Measurements from ENCODE around the gene GCGR. TPM values are rescaled to one million over a fixed set of nuclear protein-coding genes. Genes with fewer than 3 reads are reported as not detected.

The GCGR gene
- total RNA-seq, 1 donor from 2014 or later = not detected

DNA sequence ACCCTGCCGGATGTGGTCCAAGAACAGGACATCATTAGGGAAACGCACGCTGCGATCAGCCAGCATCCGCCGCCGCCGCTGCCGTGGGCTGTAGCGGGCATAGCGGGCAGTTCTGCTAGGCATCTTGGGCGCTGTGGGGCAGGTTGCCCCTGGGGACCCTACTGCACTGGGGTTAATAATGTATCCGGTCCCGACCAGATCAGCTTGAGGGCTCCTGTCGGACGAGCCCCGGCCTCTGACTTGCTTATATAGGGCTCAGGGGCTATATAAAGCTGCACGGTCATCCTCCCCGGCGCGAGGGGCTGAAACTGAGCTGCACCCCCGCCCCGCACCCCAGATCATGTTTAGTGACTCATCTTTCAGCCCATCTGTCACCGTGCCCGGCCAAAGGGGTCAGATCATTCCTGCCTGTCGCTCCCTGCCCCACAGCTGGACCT, 30.9 kb downstream of the GCGR start, which contains the start of gene PPP1R27:
Gene PPP1R27 (minus strand): TSS at position 220 of the 437 bp plus-strand sequence. CDS start 97 bp downstream, at position 123.
- peaks cover 12% of the 10 kb centered on the region for H3K4me1 ChIP-seq
- peak within 1 kb of the TSS; percentile 69 for H3K4me3 ChIP-seq
- H3K36me3 ChIP-seq = no peaks in the 10 kb centered on the region
- H3K4me3 Mint-ChIP-seq = peak within 1 kb of the TSS; percentile 94
- peaks cover 16% of the 10 kb centered on the region for H3F3A ChIP-seq (ENCODE audit: low read depth)
- H3K27ac Mint-ChIP-seq = peak within 1 kb of the TSS; percentile 50
- H3K4me2 ChIP-seq = peak within 1 kb of the TSS; percentile 93
- no peaks in the 10 kb centered on the region for H3K27me3 ChIP-seq
- H3K27me3 Mint-ChIP-seq (ENCODE audit: insufficient read depth, low read depth) = peaks cover 4% of the 10 kb centered on the region
- peak within 1 kb of the TSS; percentile 84 for H3K9ac ChIP-seq
- no peaks in the 10 kb centered on the region for H3K9me3 ChIP-seq (ENCODE audit: low read depth)
- H3K4me1 Mint-ChIP-seq = peaks cover 13% of the 10 kb centered on the region
- no peak for DNase-seq (ENCODE audit: low spot score)
- H3K27ac ChIP-seq = peak within 1 kb of the TSS; percentile 73
- no peaks in the 10 kb centered on the region for H3K36me3 Mint-ChIP-seq
- peaks cover 13% of the 10 kb centered on the region for H4K20me1 ChIP-seq (ENCODE audit: low read depth)
- peaks cover 48% of the 10 kb centered on the region for H3K79me2 ChIP-seq (ENCODE audit: low read depth)
- TF ChIP-seq, protein P1, sequence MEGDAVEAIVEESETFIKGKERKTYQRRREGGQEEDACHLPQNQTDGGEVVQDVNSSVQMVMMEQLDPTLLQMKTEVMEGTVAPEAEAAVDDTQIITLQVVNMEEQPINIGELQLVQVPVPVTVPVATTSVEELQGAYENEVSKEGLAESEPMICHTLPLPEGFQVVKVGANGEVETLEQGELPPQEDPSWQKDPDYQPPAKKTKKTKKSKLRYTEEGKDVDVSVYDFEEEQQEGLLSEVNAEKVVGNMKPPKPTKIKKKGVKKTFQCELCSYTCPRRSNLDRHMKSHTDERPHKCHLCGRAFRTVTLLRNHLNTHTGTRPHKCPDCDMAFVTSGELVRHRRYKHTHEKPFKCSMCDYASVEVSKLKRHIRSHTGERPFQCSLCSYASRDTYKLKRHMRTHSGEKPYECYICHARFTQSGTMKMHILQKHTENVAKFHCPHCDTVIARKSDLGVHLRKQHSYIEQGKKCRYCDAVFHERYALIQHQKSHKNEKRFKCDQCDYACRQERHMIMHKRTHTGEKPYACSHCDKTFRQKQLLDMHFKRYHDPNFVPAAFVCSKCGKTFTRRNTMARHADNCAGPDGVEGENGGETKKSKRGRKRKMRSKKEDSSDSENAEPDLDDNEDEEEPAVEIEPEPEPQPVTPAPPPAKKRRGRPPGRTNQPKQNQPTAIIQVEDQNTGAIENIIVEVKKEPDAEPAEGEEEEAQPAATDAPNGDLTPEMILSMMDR (IDR thresholded peaks at IDR 0.05) = no peak
- TF ChIP-seq EZH2 (IDR thresholded peaks at IDR 0.05) (no peak), EZH2phosphoT487 (IDR thresholded peaks at IDR 0.05) (no peak)
- H2AFZ ChIP-seq (replicated peaks) = no peak within 1 kb of the TSS
- no peaks in the 10 kb centered on the region for H3K9me3 Mint-ChIP-seq

DNA sequence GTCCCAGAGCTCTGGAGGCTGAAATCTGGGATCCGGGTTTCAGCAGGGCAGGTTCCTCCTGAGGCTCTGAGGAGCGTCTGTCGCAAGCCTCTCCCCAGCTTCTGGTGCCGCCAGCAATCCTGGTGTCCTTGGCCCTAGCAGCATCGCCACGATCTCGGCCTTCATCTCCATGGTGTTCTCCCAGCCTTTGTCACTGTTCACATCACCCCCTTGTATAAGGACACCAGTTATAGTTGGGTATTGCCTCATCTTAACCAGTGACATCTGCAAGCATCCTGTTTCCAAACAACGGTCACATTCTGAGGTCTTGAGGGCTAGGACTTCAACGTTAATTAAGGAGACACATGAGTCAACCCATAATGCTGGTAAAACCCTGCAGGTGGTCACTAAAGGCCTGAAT, 33.7 kb downstream of the GCGR start:
- peaks cover 3% of the 10 kb centered on the region for H3K4me1 Mint-ChIP-seq
- peaks cover 7% of the 10 kb centered on the region for H3K27me3 Mint-ChIP-seq (ENCODE audit: insufficient read depth, low read depth)
- Histone ChIP-seq H3K9ac (no peak overlapping the region), H4K20me1 (ENCODE audit: low read depth) (no peaks in the 10 kb centered on the region), H3K4me1 (peaks cover 6% of the 10 kb centered on the region), H3K36me3 (no peaks in the 10 kb centered on the region), H3K27me3 (no peaks in the 10 kb centered on the region), H2AFZ (replicated peaks) (no peak overlapping the region), H3K4me2 (no peak overlapping the region), H3F3A (ENCODE audit: low read depth) (peaks cover 13% of the 10 kb centered on the region), H3K4me3 (no peak overlapping the region), H3K79me2 (ENCODE audit: low read depth) (peaks cover 20% of the 10 kb centered on the region), H3K9me3 (ENCODE audit: low read depth) (no peaks in the 10 kb centered on the region), H3K27ac (no peak overlapping the region)
- DNase-seq (ENCODE audit: low spot score) = no peak
- no peaks in the 10 kb centered on the region for H3K36me3 Mint-ChIP-seq
- H3K9me3 Mint-ChIP-seq = no peaks in the 10 kb centered on the region
- no peak for TF ChIP-seq EZH2phosphoT487 (IDR thresholded peaks at IDR 0.05)
- TF ChIP-seq, protein P1 (IDR thresholded peaks at IDR 0.05) = no peak
- TF ChIP-seq EZH2 (IDR thresholded peaks at IDR 0.05) = no peak
- no peak overlapping the region for H3K4me3 Mint-ChIP-seq
- H3K27ac Mint-ChIP-seq = no peak overlapping the region

DNA sequence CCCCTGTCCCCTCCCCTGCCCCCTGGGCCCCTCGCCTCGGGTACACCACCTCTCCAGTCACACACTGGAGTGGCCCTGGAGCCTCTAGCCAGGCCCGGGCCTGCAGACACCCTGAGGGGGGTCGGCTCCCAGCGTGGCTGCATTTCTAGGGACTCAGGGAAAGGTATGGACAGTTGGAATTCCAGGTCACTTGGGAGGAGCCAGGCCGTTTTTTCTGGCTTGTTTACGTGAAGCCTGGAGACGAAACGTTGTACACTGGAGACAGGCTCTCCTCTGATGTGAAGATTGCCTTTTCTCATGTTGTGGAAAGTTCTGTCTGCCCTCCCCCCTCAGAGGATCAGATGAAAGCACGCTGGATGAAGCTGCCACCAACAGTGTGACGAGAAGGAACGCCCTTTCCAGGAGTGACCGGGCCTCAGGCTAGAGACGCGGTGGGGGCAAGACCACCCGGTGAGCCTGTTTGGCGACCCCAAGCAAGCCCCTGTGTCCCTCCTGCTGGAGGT, 34.9 kb downstream of the GCGR start:
- H3K4me2 ChIP-seq = no peak overlapping the region
- no peak overlapping the region for H3K27ac ChIP-seq
- H3K79me2 ChIP-seq (ENCODE audit: low read depth) = peaks cover 13% of the 10 kb centered on the region
- Mint-ChIP-seq H3K36me3 (peaks cover 3% of the 10 kb centered on the region), H3K4me1 (peaks cover under 1% of the 10 kb centered on the region), H3K27me3 (ENCODE audit: insufficient read depth, low read depth) (peaks cover 7% of the 10 kb centered on the region), H3K9me3 (no peaks in the 10 kb centered on the region), H3K4me3 (no peak overlapping the region), H3K27ac (no peak overlapping the region)
- DNase-seq (ENCODE audit: low spot score) = no peak
- no peaks in the 10 kb centered on the region for H3K9me3 ChIP-seq (ENCODE audit: low read depth)
- H3K4me3 ChIP-seq = no peak overlapping the region
- no peaks in the 10 kb centered on the region for H4K20me1 ChIP-seq (ENCODE audit: low read depth)
- no peak overlapping the region for H2AFZ ChIP-seq (replicated peaks)
- no peaks in the 10 kb centered on the region for H3K36me3 ChIP-seq
- peaks cover 5% of the 10 kb centered on the region for H3K4me1 ChIP-seq
- TF ChIP-seq, protein P1 (IDR thresholded peaks at IDR 0.05) = no peak
- peaks cover 11% of the 10 kb centered on the region for H3F3A ChIP-seq (ENCODE audit: low read depth)
- no peaks in the 10 kb centered on the region for H3K27me3 ChIP-seq
- no peak overlapping the region for H3K9ac ChIP-seq
